Skeletal muscle satellite cell (primary cell): ENCODE data around the gene C16orf46. TPM values are rescaled to one million over a fixed set of nuclear protein-coding genes. Genes with fewer than 3 reads are reported as not detected.

Experiments
- small RNA-seq: library from RNA; depleted of rRNA; stranded (forward); fragments of <200 nt; gene quantifications from one replicate; pipeline ENCODE3, GENCODE V24; 2012

Gene C16orf46

Small RNA genes within 50 kb of the gene (small RNA-seq; reads per million reads assigned to genes)
- gene AC092718.3, result not detected
- gene RNU6-1191P, result not detected
